SH-SY5Y (cell line): ENCODE results near the gene ADCY2.

Experiments used
- GATA2 ChIP-seq: IDR thresholded peaks from 2 replicates; pipeline ENCODE4 v1.6.1; 2011; ENCODE audit warnings: mild to moderate bottlenecking, low read depth, low read length
- GATA3 ChIP-seq: IDR thresholded peaks from 2 replicates; pipeline ENCODE4 v1.6.1; 2011; ENCODE audit warnings: low read depth, mild to moderate bottlenecking, low read length, moderate library complexity

DNA sequence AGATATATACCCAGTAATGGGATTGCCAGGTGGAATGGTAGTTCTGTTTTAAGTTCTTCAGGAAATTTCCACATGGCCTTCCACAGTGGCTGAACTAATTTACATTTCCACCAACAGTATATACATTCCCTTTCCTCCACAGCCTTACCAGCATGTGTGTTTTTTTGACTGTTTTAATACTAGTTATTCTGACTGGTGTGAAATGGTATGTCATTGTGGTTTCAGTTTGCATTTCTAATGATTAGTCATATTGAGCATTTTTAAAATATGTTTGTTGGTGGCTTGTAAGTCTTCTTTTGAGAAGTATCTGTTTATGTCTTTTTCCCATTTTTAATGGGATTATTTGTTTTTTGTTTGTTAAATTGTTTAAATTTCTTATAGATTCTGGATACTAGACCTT lies 246.1 kb downstream of the ADCY2 start:
- no peak for TF ChIP-seq GATA2
- no peak for TF ChIP-seq GATA3
